ACHN (cell line): Measurements from ENCODE around the gene ITGBL1.

Source experiments
- DNase-seq: peaks from one replicate; pipeline ENCODE4 v3.0.0-alpha.2; 2015
- in situ Hi-C: cut with HindIII; loops from 2 replicates; pipeline ENCODE4 v1.10.0; 2017; ENCODE audit warnings: low sequenced_read_pairs, low pct_ligation_motif_present, low pct_unique_long_range_greater_than_20kb

ITGBL1 gene

DNA sequence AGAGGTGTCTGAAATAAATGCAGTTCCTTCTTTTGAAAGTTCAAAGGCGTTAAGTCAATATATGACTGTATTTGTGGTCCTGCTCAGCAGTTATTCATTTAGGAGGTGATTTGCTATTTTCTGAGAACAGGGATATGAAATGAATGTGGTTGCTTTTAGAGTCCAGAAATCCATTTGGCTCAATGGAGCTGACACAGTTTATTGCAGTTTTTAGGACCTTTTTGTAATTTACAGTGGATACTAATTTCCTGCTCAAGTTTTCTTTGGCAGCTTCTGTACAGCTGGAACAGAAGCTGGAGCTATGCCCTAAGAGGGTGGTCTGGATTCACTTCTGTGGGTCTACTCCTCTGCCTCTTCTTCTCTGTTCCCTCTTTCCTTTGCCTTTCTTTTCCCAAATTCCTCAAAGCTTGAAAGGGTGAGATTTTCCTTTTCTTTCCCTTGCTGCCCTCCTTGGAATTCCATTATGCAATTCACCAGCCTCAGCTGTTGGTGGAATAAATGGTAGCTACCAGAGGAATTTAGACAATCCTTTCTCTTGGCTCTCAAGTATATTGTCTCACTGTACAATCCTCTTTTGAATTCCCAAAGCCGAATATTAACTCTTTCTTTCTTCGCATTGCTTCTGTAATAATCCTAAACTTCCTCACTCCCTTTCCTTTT lies 39.9 kb downstream of the ITGBL1 start:
- in situ Hi-C loops = loop anchor here (25.0 kb wide), 1 partner anchor 355 kb away; no protein-coding TSS in a partner anchor
- no peak for DNase-seq

DNA sequence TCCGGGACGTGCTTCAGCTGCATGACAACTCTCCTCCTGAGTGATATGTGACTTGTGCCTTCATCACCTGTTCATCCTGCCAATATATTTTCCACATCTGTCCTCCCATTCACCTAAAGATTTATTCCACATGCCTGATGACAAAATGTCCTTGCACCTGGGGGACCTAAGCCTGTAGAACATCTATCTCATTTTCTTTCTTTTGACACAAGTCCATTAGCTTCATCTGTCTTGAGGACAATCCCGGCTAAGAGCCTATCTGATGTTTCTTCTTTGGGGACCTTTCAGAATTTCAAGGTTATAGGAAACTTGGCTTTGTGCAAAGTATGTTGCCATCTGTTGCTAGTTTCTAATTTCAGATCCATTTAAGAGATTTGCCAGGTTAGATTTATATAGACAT lies 41.1 kb downstream of the ITGBL1 start:
- no peak for DNase-seq
- in situ Hi-C loops = loop anchor here (25.0 kb wide), 1 partner anchor 356 kb away; no protein-coding TSS in a partner anchor

DNA sequence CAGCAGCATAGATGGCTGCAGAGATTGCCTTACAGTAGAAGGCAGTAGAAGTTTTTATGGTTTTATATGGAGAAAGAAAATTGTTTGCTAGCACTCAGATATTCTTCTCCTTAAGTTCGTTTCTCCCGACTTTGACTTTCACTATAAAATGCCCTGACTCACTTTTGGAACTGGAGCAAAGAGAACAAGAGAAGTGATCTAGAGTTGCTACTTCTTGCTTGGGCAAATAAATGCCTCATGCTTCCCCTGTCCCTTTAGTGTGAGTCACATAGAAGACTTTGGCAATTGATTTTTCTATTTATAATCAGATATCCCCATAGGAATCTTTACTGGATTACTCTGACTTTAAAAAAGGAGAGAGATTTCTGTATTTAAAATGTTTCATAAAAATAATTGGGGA lies 46.9 kb downstream of the ITGBL1 start:
- in situ Hi-C loops = loop anchor here (25.0 kb wide), 1 partner anchor 362 kb away; no protein-coding TSS in a partner anchor
- DNase-seq = no peak

DNA sequence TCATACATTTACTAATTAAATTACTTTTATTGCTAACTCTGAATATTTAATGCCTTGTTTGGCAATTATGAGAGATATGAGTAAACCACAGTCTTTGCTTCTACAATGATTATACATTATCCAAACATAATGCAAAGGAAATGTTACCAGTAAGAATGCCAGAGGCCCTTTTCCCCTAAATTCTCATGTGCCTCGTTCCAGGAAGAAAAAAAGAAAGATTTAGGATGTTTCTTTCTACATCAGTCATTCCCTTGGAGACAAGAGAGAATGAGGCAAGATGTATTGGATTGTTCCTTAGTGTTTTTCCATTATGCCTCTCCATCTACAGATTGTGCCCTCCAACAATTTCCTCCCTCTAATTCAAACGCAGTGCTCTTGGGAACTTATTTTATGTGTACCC lies 50.1 kb downstream of the ITGBL1 start:
- DNase-seq = no peak
- in situ Hi-C loops = no loop called here

DNA sequence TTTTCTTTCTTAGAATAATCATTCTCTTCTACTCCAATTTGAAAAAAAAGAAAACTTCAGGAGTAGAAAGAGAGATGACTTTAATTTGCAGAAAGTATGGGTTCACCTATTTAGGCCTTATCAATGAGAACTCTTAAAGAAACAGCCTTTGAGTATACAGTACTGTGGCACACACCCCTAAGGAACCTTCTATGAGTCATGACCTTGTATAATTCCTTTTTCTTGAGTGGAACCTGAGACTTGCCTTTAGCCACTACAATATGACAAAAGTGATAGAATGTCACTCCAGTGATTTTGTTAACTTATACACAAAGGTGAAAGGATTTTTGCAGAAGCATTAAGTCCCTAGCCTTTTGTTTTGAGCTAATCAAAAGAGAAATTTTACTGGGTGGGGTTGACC lies 58.7 kb downstream of the ITGBL1 start:
- DNase-seq = no peak
- in situ Hi-C loops = no loop called here

GRCh38 chr13:101511766-101512165 lies 59.3 kb downstream of the ITGBL1 start:
- in situ Hi-C loops = no loop called here
- DNase-seq = no peak

- in situ Hi-C loops = no loop called here
- DNase-seq = no peak
Observed at GRCh38 chr13:101512650-101513049, 60.2 kb downstream of the ITGBL1 start.

DNA sequence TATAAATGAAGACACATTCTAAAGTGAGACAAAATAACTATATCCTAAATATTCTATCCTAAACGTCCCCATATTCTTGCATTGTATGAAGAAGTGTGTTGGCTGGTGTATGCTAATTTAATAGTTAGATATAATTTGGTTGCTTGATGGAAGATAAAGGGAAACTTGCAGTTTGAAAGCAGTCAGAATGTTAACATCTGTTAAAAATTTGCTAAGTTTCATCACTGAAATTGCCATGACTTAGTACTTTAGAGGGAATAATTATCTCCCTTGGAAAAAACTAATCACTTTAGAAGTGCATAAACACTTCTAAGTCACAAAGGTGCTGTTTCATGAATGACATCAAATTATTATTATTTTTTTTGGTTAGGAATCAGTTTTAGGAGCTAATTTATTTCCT lies 61.6 kb downstream of the ITGBL1 start:
- DNase-seq = no peak
- in situ Hi-C loops = no loop called here

DNA sequence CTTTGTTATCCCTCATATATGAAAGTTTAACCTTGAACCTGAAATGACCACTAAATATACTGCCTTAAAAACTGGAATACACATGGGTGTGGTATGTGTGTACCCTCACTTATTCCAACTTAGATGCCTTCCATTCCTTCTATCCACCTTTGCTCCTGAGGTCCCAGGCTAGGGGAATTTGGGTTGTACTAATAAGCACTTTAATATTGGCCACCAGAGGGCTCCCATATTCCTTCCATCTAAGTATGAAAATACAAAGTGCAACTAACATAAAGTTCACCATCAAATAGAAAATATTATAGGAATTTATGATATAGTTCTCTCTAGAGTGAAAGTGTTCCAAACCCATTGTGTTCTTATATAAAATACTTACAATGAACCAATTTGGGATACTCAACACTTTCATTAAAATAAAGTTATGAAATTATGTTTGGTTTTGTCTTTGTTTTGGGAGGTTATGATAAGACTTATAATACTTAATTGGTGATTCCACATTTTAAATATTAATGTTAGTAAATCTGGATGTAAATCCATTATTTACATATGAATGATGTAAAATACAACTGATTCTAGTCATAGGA lies 62.3 kb downstream of the ITGBL1 start:
- peak; percentile 66 for DNase-seq
- in situ Hi-C loops = no loop called here

- DNase-seq = no peak
- in situ Hi-C loops = no loop called here
Observed at GRCh38 chr13:101515504-101515903, 63.0 kb downstream of the ITGBL1 start.

DNA sequence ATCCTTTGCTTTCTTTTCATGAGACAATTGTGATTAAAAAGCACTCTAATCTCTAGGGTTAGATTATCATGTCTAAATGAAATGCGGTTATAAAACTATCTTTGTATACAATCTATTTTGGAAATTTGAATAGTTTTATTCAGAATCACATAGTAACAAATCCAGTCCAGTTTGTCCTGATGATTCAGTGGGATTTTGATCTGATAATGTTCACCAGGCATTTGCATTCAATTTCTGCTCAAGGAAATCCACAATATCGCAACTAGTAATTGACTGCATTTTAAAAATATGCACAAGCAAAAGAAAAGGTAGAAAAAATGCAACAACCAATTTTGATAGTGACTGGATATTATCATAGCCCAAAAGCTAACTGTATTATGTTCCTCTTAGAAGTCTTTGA lies 63.8 kb downstream of the ITGBL1 start:
- no peak for DNase-seq
- in situ Hi-C loops = no loop called here

GRCh38 chr13:101520672-101521071 lies 68.2 kb downstream of the ITGBL1 start:
- in situ Hi-C loops = no loop called here
- DNase-seq = peak; percentile 25

DNA sequence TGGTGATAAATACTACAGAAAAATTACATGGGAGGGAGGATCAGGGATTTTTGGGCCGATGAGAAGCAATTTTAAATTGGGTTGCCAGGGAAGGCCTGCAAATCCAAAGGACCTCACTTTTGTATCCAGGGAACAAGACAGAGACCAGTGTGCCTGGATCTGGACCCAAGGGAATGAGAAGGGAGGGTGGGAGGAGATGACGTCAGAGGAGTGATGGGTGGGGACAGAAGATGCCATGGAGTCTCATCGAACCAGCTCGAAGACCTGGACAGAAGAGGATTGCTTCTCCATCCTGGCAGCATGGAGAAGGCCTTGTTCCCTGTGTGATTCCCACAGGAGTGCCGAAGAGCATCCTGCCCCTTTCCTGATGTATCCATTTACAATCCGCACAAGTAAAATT lies 68.9 kb downstream of the ITGBL1 start:
- DNase-seq = no peak
- in situ Hi-C loops = no loop called here

- DNase-seq = no peak
Observed at GRCh38 chr13:101522607-101523006, 70.1 kb downstream of the ITGBL1 start.

GRCh38 chr13:101523154-101524131 lies 71.0 kb downstream of the ITGBL1 start:
- peak; percentile 9 for DNase-seq

More at GRCh38 chr13:101522607-101523006, 70.1 kb downstream of the ITGBL1 start:
- in situ Hi-C loops = no loop called here

GRCh38 chr13:101527130-101527529 lies 74.7 kb downstream of the ITGBL1 start:
- no peak for DNase-seq
- in situ Hi-C loops = no loop called here

More at GRCh38 chr13:101523154-101524131, 71.0 kb downstream of the ITGBL1 start:
- in situ Hi-C loops = no loop called here

- in situ Hi-C loops = no loop called here
- peak; percentile 31 for DNase-seq
Observed at GRCh38 chr13:101529422-101529821, 76.9 kb downstream of the ITGBL1 start.

GRCh38 chr13:101530293-101530692 lies 77.8 kb downstream of the ITGBL1 start:
- in situ Hi-C loops = no loop called here
- no peak for DNase-seq

DNA sequence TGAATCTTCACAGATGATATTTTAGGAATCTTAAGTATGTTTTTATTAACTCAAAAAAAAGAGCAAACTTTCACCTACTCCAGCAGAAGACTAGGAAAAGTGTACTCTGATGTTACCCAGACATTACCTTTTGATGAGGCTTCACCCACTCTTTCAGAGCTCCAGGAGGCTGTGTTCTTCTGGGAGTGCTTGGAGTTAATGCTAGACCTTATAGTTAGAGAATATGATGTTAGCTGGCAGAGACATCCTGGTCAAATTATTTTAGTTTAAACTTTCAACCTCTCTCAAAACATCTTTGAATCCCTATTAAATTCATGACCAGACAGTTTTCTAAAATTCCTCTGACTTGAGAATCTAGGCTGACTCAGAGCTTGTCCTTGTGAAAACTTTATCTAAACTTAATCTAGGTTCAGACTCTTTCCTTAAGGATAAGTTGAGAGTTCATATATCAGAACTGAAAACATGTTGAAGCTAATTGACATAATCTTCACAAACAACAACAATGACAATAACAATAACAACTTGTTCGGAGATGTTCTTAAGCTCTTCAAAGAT lies 82.8 kb downstream of the ITGBL1 start:
- no peak for DNase-seq
- in situ Hi-C loops = no loop called here
